H1 (cell line): ENCODE data around the gene THUMPD3. TPM values are rescaled to one million over a fixed set of nuclear protein-coding genes. Genes with fewer than 3 reads are reported as not detected.

Source experiments
- BCL11A ChIP-seq, 2 experiments: IDR thresholded peaks; one replicate each; pipeline ENCODE4 v1.6.1; 2011; ENCODE audit warnings: low read depth in 2 of 2, low read length in 2 of 2, mild to moderate bottlenecking in 2 of 2
- CBX8 ChIP-seq: fragments of 300-800, 300-1000 bp; sonication (generic); IDR thresholded peaks from 2 replicates; pipeline ENCODE4 v1.7.1; 2016; ENCODE audit warnings: low read depth, low read length, borderline replicate concordance
- CTBP2 ChIP-seq: IDR thresholded peaks from 2 replicates; pipeline ENCODE4 v1.7.0; 2011; ENCODE audit warnings: borderline replicate concordance, mild to moderate bottlenecking, moderate library complexity, mixed read lengths, low read length; ENCODE audit not compliant: insufficient read depth, insufficient read length
- EGR1 ChIP-seq: IDR thresholded peaks from 2 replicates; pipeline ENCODE4 v1.6.1; 2011; ENCODE audit warnings: low read depth, low read length, borderline replicate concordance
- EZH2 ChIP-seq: fragments of 200-600 bp; sonication (generic); IDR thresholded peaks from 2 replicates; pipeline ENCODE4 v1.7.1; 2012; ENCODE audit warnings: low read depth, mild to moderate bottlenecking, moderate library complexity, low read length, inconsistent platforms; ENCODE audit not compliant: severe bottlenecking
- JUN ChIP-seq: IDR thresholded peaks from 2 replicates; pipeline ENCODE4 v1.6.1; 2011; ENCODE audit warnings: low read depth, mild to moderate bottlenecking, improper control_type of control experiment, low read length
- KDM4A ChIP-seq: IDR thresholded peaks from one replicate; pipeline ENCODE4 v1.7.1; 2012; ENCODE audit warnings: low read depth, mild to moderate bottlenecking, moderate library complexity, low read length, inconsistent platforms; ENCODE audit not compliant: severe bottlenecking
- POU5F1 ChIP-seq: IDR thresholded peaks from 2 replicates; pipeline ENCODE4 v1.6.1; 2011; ENCODE audit warnings: low read depth, mild to moderate bottlenecking, low read length, moderate library complexity
- RAD21 ChIP-seq, 2 experiments: IDR thresholded peaks in 1 of 2; conservative IDR thresholded peaks in 1 of 2; 2 replicates each; pipeline ENCODE4 v1.6.1; 2011; ENCODE audit warnings: low read depth in 2 of 2, low read length in 2 of 2, improper control_type of control experiment in 1 of 2, inconsistent platforms in 1 of 2, mild to moderate bottlenecking in 1 of 2, moderate library complexity in 1 of 2
- RFX5 ChIP-seq: IDR thresholded peaks from 2 replicates; pipeline ENCODE4 v1.6.1; 2011; ENCODE audit warnings: low read depth, low read length, improper control_type of control experiment, borderline replicate concordance
- SIX5 ChIP-seq: IDR thresholded peaks from 2 replicates; pipeline ENCODE4 v1.6.1; 2011; ENCODE audit warnings: mild to moderate bottlenecking, low read depth, low read length
- SP2 ChIP-seq: IDR thresholded peaks from 2 replicates; pipeline ENCODE4 v1.6.1; 2012; ENCODE audit warnings: mild to moderate bottlenecking, low read length, inconsistent platforms
- SRF ChIP-seq: IDR thresholded peaks from 2 replicates; pipeline ENCODE4 v1.6.1; 2011; ENCODE audit warnings: mild to moderate bottlenecking, low read depth, low read length, moderate library complexity
- TAF1 ChIP-seq: IDR thresholded peaks from 2 replicates; pipeline ENCODE4 v1.6.1; 2011; ENCODE audit warnings: mild to moderate bottlenecking, low read depth, low read length
- TCF12 ChIP-seq: IDR thresholded peaks from 2 replicates; pipeline ENCODE4 v1.6.1; 2011; ENCODE audit warnings: low read depth, mild to moderate bottlenecking, low read length
- polyA plus RNA-seq, 7 experiments: library from polyadenylated mRNA; depleted of rRNA in 3 of 7; stranded (reverse) in 5 of 7; unstranded in 2 of 7; fragments of >200 nt in 5 of 7; fragments of 200-250 nt in 2 of 7; gene quantifications; 1 replicate in 5 of 7; 2 replicates in 1 of 7; 4 replicates in 1 of 7; pipeline versions ENCODE4 v1.2.1 to v1.2.3, GENCODE V29; 2011 to 2013; ENCODE audit warnings: missing spikeins in 2 of 7, mixed read lengths in 2 of 7
- total RNA-seq: library from RNA; stranded (reverse); fragmentation: NEBNext Ultra II Directional; extraction: Animal tissue kit (Norgen Biotek cat#: 25700); gene quantifications from 2 replicates; pipeline ENCODE4 v1.2.1, GENCODE V29; 2021
- TF ChIP-seq, protein P1 (sequence below), 3 experiments: IDR thresholded peaks; 1 replicate in 2 of 3; 2 replicates in 1 of 3; pipeline versions ENCODE4 v1.5.1 to v1.6.1; 2011; ENCODE audit warnings: low read length in 3 of 3, mild to moderate bottlenecking in 3 of 3, inconsistent platforms in 2 of 3, low read depth in 1 of 3, moderate library complexity in 1 of 3; ENCODE audit not compliant: insufficient read depth in 1 of 3; ENCODE audit errors: control extremely low read depth in 1 of 3
- TF ChIP-seq, protein P2 (sequence below): IDR thresholded peaks from 2 replicates; pipeline ENCODE4 v1.6.1; 2011; ENCODE audit warnings: low read depth, mild to moderate bottlenecking, low read length; ENCODE audit not compliant: insufficient read depth
- TF ChIP-seq, protein P3 (sequence below): IDR thresholded peaks from 2 replicates; pipeline ENCODE4 v1.6.1; 2012; ENCODE audit warnings: inconsistent platforms
- TF ChIP-seq, protein P4 (sequence below): IDR thresholded peaks from 2 replicates; pipeline ENCODE4 v1.6.1; 2012; ENCODE audit warnings: inconsistent platforms

THUMPD3 gene
- total and polyA plus RNA-seq, 2 of the 8 experiments (the other 6 are each of a cell fraction or from before 2014, with no cell fraction given): 26.7 to 68.9 TPM

DNA sequence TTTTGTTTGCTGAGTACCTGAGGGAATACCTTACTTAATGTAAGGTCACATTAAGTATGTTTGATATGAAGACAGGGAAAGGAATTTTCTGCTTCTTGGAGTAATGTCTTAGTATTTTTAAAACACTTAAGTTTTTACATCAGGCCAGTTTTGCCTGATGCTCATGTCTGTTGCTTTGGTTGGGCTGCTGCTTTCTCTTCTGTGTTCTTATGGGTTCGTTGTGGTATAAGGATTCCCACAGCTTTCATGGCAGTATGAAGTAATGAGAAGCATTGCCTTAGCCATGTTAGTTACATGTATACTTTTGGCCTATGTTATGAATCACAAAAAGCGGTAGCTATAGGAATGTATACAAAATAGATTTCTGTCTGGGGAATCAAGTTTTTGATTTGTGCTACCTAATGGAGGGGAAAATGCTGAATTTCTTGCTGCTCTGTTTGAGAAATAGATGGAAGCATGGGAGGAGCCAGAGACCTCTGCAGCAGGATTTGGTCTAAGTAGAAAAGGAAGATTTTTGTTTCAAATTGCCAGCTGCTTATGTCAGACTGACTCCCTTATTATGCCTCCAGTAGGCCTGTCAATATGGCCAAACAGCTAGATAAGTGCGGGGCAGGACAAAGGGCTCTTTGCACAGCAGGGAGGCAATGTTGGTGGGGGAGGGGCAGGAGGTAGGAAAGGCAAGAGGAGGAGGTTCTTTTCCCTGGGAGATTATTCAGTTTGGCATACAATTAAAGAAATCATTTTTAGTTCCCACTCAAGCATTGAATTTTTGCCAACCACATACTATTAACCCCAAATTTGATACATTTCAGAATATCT lies 39.8 kb downstream of the THUMPD3 start (continued):
- TF ChIP-seq, protein P1, sequence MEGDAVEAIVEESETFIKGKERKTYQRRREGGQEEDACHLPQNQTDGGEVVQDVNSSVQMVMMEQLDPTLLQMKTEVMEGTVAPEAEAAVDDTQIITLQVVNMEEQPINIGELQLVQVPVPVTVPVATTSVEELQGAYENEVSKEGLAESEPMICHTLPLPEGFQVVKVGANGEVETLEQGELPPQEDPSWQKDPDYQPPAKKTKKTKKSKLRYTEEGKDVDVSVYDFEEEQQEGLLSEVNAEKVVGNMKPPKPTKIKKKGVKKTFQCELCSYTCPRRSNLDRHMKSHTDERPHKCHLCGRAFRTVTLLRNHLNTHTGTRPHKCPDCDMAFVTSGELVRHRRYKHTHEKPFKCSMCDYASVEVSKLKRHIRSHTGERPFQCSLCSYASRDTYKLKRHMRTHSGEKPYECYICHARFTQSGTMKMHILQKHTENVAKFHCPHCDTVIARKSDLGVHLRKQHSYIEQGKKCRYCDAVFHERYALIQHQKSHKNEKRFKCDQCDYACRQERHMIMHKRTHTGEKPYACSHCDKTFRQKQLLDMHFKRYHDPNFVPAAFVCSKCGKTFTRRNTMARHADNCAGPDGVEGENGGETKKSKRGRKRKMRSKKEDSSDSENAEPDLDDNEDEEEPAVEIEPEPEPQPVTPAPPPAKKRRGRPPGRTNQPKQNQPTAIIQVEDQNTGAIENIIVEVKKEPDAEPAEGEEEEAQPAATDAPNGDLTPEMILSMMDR (IDR thresholded peaks at IDR 0.05; ENCODE audit: control extremely low read depth in 1 of 3, insufficient read depth in 1 of 3, low read depth in 1 of 3, low read length in 3 of 3): no peak
- no peak for TF ChIP-seq RAD21 (IDR thresholded peaks at IDR 0.05 in 1 of 2, conservative IDR thresholded peaks at IDR 0.05 in 1 of 2; ENCODE audit: low read depth in 2 of 2, low read length in 2 of 2)
- no peak for TF ChIP-seq KDM4A
- no peak for TF ChIP-seq SP2
- TF ChIP-seq, protein P2, sequence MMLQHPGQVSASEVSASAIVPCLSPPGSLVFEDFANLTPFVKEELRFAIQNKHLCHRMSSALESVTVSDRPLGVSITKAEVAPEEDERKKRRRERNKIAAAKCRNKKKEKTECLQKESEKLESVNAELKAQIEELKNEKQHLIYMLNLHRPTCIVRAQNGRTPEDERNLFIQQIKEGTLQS: no peak
- no peak for TF ChIP-seq EGR1
- TF ChIP-seq TCF12: no peak
- no peak for TF ChIP-seq RFX5
- TF ChIP-seq BCL11A (IDR thresholded peaks at IDR 0.05; ENCODE audit: low read depth in 2 of 2, low read length in 2 of 2): peak in 1 of 2 experiments; percentile 33
- no peak for TF ChIP-seq SRF
- no peak for TF ChIP-seq EZH2
- TF ChIP-seq JUN: no peak
- TF ChIP-seq, protein P3, sequence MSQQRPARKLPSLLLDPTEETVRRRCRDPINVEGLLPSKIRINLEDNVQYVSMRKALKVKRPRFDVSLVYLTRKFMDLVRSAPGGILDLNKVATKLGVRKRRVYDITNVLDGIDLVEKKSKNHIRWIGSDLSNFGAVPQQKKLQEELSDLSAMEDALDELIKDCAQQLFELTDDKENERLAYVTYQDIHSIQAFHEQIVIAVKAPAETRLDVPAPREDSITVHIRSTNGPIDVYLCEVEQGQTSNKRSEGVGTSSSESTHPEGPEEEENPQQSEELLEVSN: no peak
- TF ChIP-seq POU5F1: no peak
- TF ChIP-seq SIX5: no peak
- no peak for TF ChIP-seq TAF1
- no peak for TF ChIP-seq CTBP2
- TF ChIP-seq CBX8: no peak
- TF ChIP-seq, protein P4, sequence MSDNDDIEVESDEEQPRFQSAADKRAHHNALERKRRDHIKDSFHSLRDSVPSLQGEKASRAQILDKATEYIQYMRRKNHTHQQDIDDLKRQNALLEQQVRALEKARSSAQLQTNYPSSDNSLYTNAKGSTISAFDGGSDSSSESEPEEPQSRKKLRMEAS: no peak
